SK-N-MC (cell line): ENCODE results near the gene USP20.

Experiments
- EZH2 ChIP-seq: fragments of 200-600 bp; sonication (generic); IDR thresholded peaks from one replicate; pipeline ENCODE4 v1.6.1; 2017; ENCODE audit warnings: antibody characterized with exemption
- FOXP2 ChIP-seq: optimal IDR thresholded peaks from 2 replicates; pipeline ENCODE3; 2011; ENCODE audit warnings: mild to moderate bottlenecking, moderate library complexity; ENCODE audit not compliant: insufficient read depth; ENCODE audit errors: extremely low read length, control extremely low read depth
- POLR2AphosphoS5 ChIP-seq: IDR thresholded peaks from 2 replicates; pipeline ENCODE4 v1.6.1; 2012; ENCODE audit warnings: mild to moderate bottlenecking, low read depth, low read length, borderline replicate concordance

GRCh38 chr9:129860653-129861446 is 25.6 kb downstream of the USP20 start:
- TF ChIP-seq EZH2 (no peak), POLR2AphosphoS5 (no peak), FOXP2 (no peak)
